Kidney tubule cell (primary cell): ENCODE results near the gene ANKRD65.
"Not testable (repeated sequence)": the region's sequence is repeated elsewhere in the genome, so short reads cannot be mapped to it uniquely, and the experiment has no call there.

Experiments used
- DNase-seq: peaks from one replicate; pipeline ENCODE4 v3.0.0-alpha.2; 2018; ENCODE audit warnings: low spot score

Gene ANKRD65

DNA sequence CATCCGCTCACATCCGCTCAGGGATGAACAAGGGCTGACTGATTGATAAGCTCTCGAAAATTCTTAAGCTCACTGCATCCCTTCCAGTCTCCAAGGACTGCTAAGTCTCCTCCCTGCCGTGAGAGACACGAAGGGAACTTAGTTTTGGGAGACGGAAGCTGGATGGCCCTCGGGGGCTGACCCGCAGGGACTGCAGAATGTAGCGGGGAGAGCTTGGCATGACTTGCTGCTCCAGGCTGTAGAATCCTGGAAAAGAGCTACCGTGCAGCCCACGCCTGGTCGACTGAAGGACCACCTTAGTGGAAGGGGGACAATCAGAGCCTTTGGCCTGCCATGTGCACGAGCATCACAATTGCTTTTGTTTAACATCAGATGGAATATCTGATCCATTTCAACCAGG lies 5.3 kb downstream of the ANKRD65 start:
- no peak for DNase-seq

DNA sequence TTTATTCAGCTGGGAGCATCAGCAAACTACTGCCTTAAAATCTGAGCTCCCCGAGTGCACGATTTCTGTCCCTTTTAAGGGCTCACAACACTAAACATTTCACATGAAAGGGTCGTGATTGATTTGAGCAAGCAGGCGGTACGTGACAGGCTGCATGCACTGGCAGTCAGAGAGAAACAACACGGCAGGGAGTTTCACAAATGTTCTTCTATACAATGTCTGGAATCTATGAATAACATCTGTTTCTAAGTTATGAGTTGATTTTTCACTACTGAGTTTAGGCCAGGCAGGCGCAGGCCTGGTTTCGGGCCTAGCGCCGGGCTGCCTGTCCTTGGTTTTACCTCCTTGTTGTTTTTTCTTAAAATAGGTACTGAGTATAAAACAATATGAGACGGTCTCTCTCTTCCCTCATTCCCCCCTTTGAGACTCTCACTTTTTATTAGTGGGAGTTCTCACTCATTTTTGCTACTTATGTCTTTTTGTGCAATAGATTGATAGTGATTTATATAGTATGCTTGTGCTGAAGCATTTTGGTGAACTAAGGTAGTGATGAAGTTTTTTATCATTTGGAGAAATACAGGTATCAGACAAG lies 8.7 kb downstream of the ANKRD65 start:
- DNase-seq = not testable (repeated sequence)

DNA sequence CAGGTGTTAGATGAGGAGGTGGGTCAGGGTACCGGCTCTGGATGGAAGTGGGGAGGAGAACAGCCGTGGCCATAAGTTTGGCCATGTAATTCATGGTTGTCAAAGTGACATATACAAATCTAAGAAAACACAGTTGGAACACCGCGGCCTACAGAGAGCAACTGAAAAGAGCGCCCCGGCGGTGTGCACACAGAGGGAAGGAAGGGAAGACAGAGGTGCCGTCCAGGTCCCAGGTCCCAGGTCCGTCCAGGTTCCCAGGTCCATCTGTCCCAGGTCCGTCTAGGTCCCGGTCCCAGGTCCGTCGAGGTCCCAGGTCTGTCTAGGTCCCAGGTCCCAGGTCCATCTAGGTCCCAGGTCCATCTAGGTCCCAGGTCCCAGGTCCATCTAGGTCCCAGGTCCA lies 9.4 kb downstream of the ANKRD65 start:
- no peak for DNase-seq

GRCh38 chr1:1410238-1410637 lies 10.8 kb downstream of the ANKRD65 start:
- DNase-seq = not testable (repeated sequence)

DNA sequence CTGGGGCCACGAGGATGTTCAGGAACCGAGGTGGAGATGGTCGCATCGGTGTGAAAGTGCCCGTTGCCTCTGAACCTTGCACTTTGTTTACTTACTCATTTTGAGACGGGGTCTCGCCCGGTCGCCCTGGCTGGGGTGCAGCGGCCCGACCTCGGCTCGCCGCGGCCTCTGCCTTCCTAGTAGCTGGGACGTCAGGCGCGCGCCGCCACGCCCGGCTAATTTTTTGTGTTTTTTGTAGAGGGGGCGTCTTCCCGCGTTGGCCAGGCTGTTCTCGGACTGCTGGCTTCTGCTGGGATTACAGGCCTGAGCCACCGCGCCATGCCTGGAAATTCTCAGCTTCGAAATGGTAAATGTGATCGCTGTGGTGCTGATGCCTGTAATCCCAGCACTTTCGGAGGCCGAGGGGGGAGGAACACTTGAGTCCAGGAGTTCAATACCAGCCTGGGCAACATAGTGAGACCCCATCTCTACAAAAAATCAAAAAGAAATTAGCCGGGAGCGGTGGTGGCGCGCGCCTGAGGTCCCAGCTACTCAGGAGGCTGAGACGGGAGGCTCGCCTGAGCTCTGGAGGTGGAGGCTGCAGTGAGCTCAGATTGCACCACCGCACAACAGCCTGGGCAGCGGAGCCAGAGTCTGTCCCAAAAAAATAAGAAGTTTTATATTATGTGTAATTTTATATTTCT lies 13.3 kb downstream of the ANKRD65 start:
- peak; percentile 45 for DNase-seq

DNA sequence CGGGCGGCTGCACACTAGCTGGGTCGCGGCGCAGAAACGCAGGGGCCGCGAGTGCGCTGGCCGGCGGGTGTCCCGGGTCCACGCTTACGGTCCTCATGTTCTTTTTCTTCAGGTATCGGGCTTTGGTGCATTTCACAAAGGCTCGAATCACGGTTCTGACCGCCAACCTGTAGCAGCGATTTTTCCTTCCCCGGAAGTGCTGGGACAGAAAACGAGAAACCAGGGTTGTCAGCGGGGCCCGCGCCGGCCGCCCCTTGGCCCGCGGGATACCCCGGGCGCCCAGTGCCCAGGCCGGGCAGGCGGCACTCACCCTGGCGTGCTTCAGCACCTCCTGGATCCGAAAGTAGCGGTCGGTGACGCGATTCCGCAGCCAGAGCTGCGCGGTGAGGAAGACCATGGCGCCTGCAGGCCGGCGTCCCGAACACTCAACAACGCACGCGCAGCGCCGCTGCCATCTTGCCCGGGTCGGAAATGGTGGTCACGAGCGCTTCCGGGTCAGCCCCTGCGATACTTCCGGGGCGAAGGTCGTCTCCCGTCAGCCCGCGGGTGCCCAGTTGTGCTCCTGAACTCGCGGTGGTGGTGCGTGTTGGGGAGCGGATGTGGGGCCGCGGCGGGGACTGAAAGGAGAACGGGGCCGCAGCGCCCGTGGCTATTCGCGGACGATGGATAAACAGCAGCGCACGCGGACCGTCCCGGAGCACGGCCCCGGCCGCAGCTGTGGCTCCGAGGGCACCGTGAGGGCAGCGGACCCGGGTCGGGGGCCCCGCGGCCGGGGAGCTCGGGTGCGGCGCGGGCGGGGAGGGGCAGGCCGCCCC lies 14.0 kb downstream of the ANKRD65 start, which contains the start of gene MRPL20:
MRPL20 (minus strand) TSS at position 473 of the 815 bp plus-strand sequence; CDS start at position 397, 76 bp downstream.
- DNase-seq = peak; percentile 92

GRCh38 chr1:1406101-1406820 lies 14.8 kb downstream of the ANKRD65 start:
- DNase-seq = no peak

DNA sequence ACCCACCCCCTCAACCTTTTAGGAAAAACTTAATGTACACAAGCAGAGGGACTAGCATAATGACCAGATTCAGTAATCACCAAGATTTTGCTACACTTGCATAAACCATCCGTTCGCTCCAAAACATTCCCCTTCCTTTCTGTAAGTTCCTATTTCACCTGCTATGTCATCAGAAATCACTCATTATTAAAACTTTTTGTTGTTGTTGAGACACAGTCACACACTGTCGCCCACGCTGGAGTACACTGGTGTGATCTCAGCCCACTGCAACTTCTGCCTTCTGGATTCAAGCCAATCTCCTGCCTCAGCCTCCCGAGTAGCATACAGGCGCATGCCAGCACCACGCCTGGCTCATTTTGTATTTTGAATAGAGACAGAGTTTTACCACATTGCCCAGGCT lies 17.4 kb downstream of the ANKRD65 start:
- no peak for DNase-seq

- DNase-seq = not testable (repeated sequence)
Measured at GRCh38 chr1:1402901-1403392, 18.1 kb downstream of the ANKRD65 start.

DNA sequence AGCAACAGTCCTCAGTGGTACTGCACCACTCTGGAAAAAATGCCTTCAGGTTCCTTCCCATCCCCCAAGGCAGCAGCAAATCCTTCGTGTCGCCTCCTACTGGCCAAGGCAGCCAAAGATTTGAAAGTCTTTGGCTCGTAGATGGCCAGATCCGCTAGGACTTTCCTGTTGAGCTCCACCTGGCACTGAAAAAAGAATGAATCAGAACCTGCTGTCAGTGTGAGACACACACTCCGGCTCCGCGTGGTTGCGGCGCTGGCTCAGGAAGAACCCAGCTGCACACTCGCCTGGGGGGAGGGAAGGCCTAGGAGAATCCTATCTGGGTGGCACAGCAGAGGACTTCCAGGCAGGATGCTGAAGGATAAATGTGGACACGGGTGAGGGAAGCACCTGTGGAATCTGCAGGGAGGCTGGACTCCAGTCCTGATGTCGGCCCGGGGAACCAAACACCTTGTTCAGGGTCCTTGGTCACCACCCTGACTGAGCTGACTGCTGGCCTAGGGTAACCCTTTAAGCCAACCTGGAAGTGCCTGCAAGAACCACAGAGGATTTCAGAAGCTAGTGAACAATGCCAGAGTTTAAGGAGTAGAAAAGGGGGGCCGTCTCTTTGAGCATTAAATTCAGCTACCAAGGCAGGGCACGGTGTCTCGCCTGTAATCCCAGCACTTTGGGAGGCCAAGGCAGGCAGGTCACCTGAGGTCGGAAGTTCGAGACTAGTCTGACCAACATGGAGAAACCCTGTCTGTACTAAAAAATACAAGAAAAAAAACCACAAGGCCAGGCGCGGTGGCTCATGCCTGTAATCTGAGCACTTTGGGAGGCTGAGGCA lies 18.8 kb downstream of the ANKRD65 start:
- peak; percentile 77 for DNase-seq

DNA sequence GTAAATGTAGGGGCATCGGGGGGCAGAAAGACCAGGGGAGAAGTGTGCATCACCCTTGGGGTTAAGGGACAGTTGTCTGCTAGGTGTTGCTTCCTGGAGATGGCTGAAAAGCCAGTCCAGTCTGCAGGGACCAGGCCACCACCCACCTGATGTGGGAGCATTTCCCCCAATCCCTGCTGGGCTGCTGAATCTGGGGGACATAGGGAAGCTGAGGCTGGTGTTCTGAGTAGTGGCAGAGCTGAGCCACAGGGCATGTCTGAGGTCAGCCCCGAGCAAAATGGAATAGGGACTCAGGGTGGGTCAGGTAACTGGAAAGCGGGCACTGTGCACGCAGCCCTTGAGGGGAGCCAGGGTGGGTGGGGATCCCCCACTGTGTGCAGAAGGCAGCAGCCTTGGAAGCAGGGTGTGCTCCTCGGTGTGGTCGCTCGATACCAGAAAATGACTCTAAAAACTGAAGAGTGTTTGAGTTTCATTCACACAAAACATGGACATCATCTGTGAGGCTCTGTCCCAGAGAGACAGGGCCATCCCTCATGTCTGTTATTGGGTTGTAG lies 19.5 kb downstream of the ANKRD65 start:
- DNase-seq = no peak

GRCh38 chr1:1400576-1401456 lies 20.3 kb downstream of the ANKRD65 start:
- DNase-seq = peak; percentile 37

GRCh38 chr1:1399872-1400575 lies 21.1 kb downstream of the ANKRD65 start:
- DNase-seq = peak; percentile 30

GRCh38 chr1:1399187-1399871 lies 21.7 kb downstream of the ANKRD65 start, which contains the start of gene CCNL2:
TSS of gene CCNL2 (minus strand) at chr1:1399335. CDS start at chr1:1399306, 29 bp downstream.
- peak; percentile 99 for DNase-seq

DNA sequence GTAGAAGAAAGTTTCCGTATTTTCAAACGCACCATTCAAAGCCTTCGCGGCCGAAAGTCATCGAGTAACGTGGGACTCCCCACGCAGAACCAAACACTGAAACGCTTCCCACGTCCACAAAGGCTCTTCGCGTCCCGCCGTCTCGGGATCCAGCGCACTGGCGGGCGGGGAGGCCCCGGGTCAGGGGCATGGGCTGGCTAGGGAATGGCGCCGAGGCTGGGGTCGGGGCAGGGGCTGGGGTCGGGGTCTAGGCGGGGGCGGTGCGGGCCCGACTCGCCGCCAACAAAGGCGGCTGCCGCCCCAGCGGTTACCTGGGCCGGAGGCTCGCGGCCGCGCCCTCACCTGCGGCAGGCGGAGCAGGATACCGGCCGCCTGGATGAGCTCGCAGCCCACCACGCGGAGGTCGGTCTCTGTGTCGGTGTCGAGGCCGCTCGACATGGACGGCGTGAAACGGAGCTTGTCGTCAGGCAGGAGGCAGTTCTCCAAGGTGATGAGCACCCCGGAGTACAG lies 22.3 kb downstream of the ANKRD65 start:
- DNase-seq = no peak

GRCh38 chr1:1397839-1398523 lies 23.1 kb downstream of the ANKRD65 start:
- peak; percentile 25 for DNase-seq

DNA sequence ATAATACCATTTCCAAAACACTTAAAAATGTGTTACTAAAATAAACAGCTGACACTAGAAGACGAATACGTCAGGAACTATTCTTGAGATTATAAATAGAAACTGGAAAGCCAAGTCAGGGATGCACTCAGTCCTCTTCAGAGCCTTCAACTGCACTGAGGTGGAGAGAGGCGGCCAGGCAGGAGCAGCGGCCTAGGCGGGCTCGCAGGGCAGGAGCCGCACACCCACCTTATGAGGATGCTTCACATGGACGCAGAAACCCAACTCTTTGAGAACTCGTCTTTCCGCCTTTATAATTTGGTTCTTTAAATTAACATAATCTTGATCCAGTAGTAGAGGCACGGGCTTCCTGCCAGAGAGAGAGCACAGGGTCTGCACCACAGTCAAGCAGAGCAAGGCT lies 25.9 kb downstream of the ANKRD65 start:
- no peak for DNase-seq

DNA sequence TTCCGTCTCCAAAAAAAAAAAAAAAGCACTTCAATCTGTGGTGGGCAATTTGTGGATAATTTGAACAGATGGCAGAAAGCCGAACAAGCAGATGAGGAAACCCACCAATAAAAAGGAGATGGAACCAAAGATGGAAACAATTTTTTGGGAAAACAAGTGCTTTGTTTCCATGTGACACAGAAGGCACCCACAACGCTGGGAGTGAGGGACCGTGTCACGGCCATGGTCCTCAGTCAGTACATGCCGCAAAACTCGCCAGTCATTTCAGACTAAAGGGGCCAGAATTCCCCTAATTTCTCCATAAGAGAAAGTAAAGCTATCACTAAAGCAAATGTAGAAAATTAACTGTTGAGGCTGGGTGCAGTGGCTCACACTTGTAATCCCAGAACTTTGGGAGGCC lies 27.0 kb downstream of the ANKRD65 start:
- no peak for DNase-seq
